Activated CD4-positive, alpha-beta T cell treated with anti-CD3 and anti-CD28 coated beads, Interleukin-2, amount 50 U/mL, for 24 hours (primary cell): Measurements from ENCODE around the gene DPAGT1.

Experiments used
- DNase-seq, 2 donors: peaks; one replicate each; pipeline ENCODE4 v3.0.0-alpha.2; 2020; ENCODE audit warnings: low read depth in 1 of 2, low spot score in 1 of 2

Gene DPAGT1

DNA sequence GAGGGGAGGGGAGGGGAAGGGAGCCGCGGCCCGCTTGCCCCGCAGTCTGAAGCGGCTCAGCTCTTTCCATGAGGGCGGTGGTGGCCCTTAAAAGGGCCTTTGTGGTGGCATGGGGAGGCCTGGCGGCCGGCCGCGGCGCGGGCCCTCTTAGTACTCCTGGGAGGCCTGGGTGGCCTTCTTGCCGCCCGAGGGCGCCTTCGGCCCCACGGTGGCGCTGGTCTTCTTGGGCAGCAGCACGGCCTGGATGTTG lies 6.9 kb downstream of the DPAGT1 start:
- no peak for DNase-seq

DNA sequence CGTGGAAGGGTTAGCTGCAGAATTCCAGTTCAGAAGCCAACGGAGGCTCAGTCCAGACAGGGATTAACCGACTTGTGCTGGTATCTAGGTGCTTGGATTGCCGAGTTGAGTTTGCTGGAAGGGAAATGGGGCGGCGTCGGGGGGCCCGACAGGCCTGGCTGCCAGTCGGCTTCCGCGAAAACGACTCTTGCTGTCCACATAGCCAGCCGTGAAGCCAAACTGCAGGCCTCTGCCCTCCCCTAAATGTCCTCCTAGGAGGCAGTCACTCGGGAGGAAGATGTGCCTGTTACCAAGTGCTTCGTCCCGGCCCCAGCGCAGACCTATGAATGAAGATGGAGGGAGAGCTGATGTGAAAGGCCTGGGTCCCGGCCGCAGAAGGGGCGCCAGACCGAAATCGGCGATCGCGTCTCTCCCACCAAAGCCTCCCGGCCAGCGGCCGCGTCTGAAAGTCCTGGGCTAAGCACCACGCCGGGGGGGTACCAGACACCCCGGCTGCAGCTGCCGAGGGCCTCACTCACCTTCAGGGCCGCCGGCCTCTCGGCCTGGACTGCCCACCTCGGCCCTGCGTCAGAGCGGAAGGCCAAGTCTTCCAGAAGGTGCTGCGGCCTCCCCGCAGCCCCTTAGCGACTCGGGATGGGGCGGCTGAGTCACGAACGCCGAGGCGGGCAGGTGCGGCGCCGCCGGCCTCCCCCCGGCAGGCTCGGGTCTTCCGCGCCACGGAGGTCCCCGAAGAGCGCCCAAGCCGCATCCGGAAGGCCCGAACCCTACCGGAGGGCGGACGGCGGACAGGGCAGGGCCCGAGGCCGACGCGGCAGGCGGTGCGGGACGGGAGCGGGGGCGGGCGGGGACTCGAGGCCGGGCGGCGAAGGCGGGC lies 7.5 kb downstream of the DPAGT1 start:
- DNase-seq, result peak; percentile 18 to 22

DNA sequence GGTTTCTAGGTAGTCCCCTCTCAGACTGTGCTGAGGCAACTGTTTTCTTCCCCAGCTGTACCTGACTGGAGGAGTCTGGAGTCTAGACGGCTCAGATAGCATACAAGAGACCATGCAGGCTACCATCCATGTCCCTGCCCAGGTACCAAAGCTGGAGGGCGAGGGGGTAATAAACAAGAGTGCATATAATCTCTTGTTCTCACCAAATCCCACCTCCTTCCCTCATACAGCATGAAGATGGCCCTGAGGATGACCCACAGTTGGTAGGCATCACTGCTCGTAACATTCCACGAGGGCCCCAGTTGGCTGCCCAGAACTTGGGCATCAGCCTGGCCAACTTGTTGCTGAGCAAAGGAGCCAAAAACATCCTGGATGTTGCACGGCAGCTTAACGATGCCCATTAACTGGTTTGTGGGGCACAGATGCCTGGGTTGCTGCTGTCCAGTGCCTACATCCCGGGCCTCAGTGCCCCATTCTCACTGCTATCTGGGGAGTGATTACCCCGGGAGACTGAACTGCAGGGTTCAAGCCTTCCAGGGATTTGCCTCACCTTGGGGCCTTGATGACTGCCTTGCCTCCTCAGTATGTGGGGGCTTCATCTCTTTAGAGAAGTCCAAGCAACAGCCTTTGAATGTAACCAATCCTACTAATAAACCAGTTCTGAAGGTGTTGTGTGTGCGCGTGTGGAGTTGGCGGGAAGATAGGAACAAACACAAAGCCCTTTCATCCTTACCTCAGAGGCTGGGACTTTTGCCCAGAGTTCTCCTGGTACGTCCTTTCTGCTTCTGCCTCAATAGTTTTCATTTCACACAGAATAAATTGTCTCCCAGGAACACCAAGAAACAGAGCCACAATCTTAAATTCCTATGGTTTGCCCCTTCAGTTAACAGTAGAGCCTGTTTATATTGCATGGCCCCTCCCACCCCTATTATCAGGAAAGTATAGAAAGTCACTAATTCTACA lies 8.5 kb downstream of the DPAGT1 start:
- DNase-seq, result no peak

- no peak for DNase-seq
These were observed 9.4 kb downstream of the DPAGT1 start for GRCh38 chr11:119091966-119092879.

- no peak for DNase-seq
These were observed 10.5 kb downstream of the DPAGT1 start for GRCh38 chr11:119091178-119091577.

DNA sequence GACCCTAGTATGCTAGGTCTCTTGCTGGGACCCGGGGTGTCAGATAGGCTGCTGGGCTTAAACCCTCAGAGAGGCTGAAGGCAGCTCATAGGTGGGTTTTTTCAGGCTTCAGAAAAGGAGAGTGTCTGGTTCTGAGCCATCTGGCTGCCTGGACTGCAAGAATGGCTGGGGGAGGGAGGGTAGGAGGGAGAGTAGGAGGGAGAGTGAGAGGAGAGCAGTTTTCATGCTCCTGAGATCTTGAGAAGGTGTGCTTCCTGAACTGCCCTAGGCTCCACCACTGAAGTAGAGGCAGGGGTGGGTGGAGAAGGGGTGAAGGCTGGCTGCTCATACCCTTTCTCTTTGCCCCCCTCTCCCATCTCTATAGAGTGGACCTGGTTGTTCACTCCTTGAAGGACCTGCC lies 12.3 kb downstream of the DPAGT1 start:
- DNase-seq, result no peak

GRCh38 chr11:119088406-119088805 lies 13.2 kb downstream of the DPAGT1 start:
- no peak for DNase-seq

DNA sequence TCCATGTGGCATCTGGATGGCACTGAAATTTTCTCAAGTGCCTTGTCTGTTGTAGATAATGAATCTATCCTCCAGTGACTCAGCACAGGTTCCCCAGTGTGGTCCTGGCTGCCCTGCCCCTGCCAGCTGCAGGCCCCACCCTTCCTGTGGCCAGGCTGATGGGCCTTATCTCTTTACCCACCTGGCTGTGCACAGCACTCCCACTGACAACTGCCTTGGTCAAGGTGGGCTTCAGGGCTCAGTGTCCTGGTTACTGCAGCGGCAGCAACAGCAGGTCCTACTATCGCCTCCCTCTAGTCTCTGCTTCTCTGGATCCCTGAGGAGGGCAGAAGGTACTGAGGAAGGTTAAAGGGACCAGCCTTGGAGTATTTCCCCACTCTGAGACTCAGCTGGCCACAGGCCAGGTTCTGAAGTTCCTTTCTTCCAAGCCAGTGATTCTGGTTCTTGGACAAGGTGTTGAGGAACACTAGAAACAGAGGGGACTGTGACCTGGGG lies 13.9 kb downstream of the DPAGT1 start:
- DNase-seq, result no peak

DNA sequence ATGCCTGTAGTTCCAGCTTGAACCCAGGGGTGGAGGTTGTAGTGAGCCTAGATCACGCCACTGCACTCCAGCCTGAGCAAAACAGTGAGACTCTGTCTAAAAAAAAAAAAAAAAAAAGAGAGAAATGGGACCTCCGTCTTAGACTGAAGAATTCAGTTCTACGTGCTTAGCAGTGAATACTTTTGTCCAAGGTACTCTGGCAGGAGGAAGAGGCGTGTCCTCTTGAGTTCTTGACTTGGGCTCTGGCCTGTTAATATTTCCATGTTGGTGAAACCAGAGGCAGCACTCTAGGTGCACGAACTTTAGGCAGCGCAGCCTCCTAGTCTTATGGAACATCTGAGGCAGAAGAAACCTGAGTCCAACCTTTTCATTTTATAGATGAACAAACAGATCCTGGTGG lies 14.5 kb downstream of the DPAGT1 start:
- DNase-seq, result no peak

GRCh38 chr11:119085437-119085847 lies 16.2 kb downstream of the DPAGT1 start:
- DNase-seq, result peak in 1 of 2 donors; percentile 27

GRCh38 chr11:119084663-119085436 lies 16.8 kb downstream of the DPAGT1 start, which contains the start of gene HMBS:
HMBS (plus strand) TSS chr11:119084881; CDS start chr11:119085034, 153 bp downstream.
- DNase-seq, result peak; percentile 83 to 90

GRCh38 chr11:119081682-119082260 lies 19.9 kb downstream of the DPAGT1 start:
- DNase-seq, result no peak

GRCh38 chr11:119078675-119079420 lies 22.8 kb downstream of the DPAGT1 start:
- no peak for DNase-seq

DNA sequence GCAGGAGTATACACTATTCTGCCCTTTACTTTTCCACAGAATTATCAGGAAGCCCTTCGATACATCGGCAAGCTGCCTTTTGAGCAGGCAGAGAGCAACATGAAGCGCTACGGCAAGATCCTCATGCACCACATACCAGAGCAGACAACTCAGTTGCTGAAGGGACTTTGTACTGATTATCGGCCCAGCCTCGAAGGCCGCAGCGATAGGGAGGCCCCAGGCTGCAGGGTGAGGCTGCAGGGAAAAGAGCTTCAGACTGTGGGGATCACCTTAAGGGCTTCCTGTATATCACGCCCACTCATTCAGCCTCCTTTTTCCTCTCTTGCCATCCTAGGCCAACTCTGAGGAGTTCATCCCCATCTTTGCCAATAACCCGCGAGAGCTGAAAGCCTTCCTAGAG lies 23.8 kb downstream of the DPAGT1 start:
- no peak for DNase-seq

- DNase-seq, result peak; percentile 91 to 97
These were observed 34.1 kb downstream of the DPAGT1 start, which contains the start of gene VPS11 for GRCh38 chr11:119067371-119068222. VPS11 (plus strand) TSS chr11:119067818; CDS start chr11:119067824, 6 bp downstream.

DNA sequence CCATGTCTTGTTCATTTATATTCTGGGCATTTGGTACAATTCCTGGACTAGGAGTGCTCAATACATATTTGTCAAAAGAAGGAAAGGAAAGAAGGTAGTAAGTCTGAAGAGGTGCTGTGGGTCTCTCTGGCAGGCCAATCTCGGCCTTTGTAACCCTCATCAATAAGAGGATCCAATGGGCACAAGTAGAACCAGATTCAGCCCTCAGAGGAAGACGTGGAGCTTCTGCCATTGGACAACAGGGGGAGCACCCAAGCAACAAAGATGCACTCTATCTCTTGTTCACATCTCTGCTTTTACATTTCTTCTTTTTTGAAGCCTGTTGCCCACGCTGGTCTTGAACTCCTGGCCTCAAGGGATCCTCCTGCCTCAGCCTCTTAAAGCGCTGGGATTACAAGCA lies 36.3 kb downstream of the DPAGT1 start:
- peak in 1 of 2 donors; percentile 32 for DNase-seq

GRCh38 chr11:119062779-119063178 lies 38.9 kb downstream of the DPAGT1 start:
- DNase-seq, result no peak

DNA sequence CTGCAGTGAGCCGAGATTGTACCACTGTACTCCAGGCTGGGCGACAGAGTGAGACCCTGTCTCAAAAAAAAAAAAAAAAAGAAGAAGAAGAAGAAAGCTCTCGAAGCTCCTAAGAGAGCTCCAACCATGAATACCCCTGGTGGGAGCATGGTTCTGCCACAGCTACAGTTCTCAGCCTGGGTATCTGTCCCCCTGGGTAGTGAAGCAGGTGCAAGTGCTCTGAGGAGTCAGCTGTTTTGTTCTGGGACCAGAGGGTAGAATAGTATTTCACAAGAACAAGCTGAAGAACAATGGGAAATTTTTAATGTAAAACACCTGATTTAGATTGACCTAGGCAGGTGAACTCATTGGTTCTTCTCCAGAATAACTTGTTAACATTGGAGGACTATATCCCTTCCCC lies 40.4 kb downstream of the DPAGT1 start:
- no peak for DNase-seq
